ENCODE measurements around the gene NDUFS2.

Gene NDUFS2

GRCh38 chr1:161172349-161172748 lies 29.8 kb upstream of the NDUFS2 start:
- no peak for DNase-seq (ENCODE audit: low read depth in 2 of 2)

DNA sequence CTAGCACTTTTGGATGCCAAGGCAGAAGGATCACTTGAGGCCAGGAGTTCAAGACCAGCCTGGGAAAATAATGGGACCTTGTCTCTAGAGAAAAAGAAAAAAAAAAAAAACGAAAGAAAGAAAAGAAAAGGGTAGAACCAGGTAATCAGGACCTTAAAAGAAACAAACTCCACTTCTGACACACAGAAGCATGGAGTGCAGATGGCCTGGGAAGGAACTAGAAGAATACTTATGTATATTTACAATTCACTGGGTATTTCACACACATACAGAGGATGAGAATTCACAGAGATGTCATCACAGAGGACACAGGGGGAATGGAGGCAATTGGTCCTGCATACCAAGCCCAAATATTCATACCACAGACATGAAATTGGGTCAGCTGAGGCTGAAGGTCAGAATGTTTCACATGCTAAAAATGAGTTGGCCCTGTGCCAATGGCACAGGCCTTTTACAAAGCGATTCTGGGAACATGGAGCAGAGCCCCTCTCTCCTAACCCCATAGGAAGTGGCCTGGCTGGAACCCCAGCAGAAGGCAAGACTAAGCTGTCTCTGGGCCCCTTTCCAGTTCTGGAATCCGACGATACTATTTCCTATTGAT lies 29.3 kb upstream of the NDUFS2 start:
- DNase-seq (ENCODE audit: low read depth in 2 of 2): no peak

GRCh38 chr1:161173711-161174110 lies 28.5 kb upstream of the NDUFS2 start:
- DNase-seq (ENCODE audit: low read depth in 2 of 2): no peak

- no peak for DNase-seq (ENCODE audit: low read depth in 2 of 2)
These were observed 27.3 kb upstream of the NDUFS2 start for GRCh38 chr1:161174911-161175310.

- no peak for DNase-seq (ENCODE audit: low read depth in 2 of 2)
These were observed 26.3 kb upstream of the NDUFS2 start for GRCh38 chr1:161175771-161176453.

DNA sequence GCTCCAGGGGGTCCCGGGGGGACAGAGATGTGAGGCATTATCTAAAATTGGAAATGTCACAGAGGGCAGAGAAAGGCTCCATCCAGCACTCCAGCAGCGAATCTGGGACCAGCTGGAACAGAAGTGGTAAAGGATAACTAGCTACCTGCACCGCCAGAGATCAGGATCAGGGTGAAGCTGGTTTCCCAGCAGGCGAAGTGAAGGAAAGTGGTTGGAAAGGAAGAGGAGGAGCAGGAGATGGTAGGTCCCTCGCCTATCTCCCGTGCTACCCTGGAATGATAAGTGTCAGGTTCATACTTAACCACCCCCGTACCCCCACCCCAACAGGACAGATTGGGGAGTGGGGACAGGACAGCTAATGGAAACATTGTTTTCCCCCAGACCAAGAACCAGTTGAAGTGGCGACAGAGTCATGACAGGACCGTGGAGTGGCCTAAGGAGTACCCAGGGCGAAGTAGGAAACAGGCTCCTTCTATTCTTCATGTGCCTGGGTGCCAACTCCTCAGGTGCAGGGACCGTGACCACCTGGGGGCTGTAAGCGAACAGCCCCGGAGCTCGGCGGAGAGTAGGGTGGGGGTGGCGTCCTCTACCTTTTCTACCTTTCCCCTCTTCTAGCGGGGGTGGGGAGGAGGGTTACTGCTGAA lies 25.6 kb upstream of the NDUFS2 start:
- no peak for DNase-seq (ENCODE audit: low read depth in 2 of 2)

DNA sequence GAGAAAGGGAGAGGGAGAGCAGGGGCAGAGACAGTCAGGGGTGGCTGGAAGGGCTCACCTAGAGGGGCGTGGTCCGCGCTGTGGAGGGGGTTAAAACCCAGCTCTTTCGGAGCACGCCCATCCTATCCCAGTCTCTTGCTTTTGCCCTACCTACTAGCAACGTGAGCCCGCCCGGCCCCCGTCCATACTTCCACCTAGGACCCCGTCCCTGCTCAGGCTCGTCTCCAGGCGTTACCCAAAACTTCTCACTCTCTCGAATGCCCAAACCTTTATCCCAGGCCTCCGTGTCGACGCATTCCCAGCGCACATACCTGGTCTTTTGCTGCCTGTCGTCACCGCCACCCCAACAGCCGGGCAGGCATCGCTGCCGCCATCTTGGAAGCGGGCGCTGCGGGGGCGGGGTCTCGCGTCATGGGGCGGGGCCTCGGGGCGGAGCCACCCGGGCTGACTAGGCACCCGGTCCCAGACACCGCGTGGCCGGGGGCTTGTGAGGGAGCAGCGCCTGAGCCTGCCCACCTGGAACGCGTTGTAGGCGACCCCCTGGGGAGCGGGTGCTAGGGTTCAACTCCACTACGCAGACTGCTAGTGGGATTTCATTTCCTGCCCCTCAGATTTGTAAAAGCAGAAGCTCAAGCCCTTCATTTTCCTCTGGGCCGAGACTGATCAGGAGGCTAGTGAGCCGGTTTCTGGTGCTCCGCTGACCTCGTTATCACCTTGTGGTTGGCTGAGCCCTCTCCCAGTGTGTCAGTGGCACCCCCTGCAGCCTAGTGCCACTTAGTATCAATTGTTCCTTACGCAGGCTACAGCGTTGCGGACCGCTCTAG lies 24.8 kb upstream of the NDUFS2 start, which contains the start of gene B4GALT3:
Gene B4GALT3 (minus strand): TSS at position 396 of the 824 bp plus-strand sequence. CDS start 1,447 bp downstream, outside the sequence.
- DNase-seq (ENCODE audit: low read depth in 2 of 2): peak; percentile 92 to 96

DNA sequence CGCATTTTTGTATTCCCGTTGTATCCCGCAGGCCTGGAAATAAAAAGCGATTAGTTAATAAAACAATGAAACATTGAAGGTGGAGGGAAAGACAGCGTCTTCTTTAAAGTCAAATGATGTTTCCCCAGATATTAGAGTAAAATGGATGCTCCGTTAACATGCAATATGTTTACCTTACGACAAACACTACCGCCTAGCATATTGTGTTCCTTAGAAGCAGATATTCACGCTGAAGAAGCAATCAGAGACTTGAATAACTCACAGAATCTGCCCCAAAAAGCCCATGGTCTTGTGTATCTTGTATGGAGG lies 24.3 kb upstream of the NDUFS2 start:
- DNase-seq (ENCODE audit: low read depth in 2 of 2): no peak

DNA sequence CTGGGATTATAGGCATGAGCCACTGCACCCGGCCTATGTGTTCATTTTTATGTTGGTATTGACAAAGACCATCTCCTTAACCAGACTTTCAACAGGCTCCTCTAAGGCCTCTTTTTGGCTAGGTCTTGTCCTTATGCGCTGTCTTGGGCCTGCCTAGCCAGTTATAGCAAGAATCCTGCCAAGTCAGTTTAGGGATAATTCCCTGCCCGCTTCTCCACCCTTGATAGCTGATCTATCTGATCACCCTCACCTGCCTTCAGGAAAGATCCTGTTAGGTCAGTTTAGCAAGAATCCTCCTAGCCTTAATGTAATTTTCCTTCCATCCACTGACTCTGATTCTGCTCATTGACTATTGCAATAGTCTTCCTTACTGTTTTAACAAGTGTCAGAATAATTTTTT lies 22.5 kb upstream of the NDUFS2 start:
- no peak for DNase-seq (ENCODE audit: low read depth in 2 of 2)

DNA sequence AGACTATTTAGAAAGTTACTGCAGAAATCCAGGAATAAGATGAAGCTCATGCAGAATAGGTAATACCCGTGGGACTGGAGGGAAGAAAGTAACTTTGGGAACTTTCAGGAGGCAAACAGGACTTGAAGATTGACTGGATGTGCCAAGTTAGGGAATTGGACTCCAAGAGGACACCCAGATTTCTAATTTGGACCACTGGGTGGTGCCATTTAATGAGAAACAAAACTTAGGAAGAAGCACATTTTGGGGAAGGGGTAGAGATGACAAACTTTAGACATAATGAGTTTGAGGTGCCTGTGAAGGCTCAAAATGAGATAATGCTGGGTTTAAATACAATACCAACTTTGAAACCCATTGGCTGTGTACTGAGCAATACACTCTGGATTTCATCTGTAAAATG lies 21.5 kb upstream of the NDUFS2 start:
- DNase-seq (ENCODE audit: low read depth in 2 of 2): no peak

DNA sequence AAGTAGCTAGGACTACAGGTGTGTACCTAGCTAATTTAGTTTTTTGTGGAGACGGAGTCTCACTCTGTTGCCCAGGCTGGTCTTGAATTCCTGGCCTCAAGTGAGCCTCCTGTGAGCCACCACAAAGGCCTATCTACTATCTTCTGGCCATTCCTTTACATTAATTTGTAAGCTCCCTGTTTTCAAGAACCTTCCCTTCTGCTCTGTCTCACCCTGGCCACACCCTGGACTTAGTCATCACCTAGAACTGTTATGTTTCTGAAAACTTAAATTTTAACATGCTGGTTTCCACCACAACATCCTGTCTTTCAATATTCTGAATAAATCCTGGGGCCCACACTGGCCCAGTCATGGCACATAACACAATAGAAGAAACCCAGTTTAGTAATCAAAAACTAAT lies 20.0 kb upstream of the NDUFS2 start:
- DNase-seq (ENCODE audit: low read depth in 2 of 2): no peak

DNA sequence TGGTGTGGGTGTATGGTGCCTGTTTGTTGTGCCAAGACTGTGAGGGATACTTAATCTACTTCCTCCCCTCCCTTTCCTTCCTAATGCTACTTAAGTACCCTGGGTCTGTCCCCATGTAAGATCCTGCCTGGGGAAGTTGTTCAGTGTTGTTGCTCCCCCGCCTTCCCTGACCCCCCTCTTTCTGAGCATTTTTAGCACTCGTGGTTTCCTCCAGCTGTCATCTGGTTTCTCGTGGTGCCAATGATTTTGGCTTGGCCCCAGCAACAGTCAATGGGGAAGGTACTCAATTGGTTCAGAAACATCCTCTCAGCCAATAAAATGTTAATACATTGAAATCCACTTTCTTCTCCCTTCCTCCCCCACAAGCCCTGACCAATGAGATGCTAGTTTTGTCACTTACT lies 16.9 kb upstream of the NDUFS2 start:
- DNase-seq (ENCODE audit: low read depth in 2 of 2): peak in 1 of 2 donors; percentile 44

- DNase-seq (ENCODE audit: low read depth in 2 of 2): no peak
These were observed 16.3 kb upstream of the NDUFS2 start for GRCh38 chr1:161185732-161186311.

GRCh38 chr1:161187311-161187710 lies 14.9 kb upstream of the NDUFS2 start:
- DNase-seq (ENCODE audit: low read depth in 2 of 2): no peak

DNA sequence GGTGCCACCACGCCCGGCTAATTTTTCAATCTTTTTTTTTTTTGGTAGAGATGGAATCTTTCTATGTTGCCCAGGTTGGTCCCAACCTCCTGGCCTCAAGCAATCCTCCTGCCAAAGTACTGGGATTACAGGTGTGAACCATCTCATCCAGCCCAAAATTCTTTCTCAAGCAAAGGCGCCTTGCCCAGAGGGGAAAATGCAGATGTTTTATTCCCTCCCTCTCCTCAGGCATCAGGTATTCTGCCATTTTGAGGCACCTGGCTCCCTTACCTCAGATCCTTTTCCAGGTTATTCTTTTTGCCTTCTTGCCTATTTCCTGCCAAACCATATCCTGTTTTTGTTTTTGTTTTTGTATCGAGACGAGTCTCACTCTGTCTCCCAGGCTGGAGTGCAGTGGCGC lies 13.8 kb upstream of the NDUFS2 start:
- no peak for DNase-seq (ENCODE audit: low read depth in 2 of 2)

GRCh38 chr1:161189036-161189435 lies 13.1 kb upstream of the NDUFS2 start:
- DNase-seq (ENCODE audit: low read depth in 2 of 2): no peak

DNA sequence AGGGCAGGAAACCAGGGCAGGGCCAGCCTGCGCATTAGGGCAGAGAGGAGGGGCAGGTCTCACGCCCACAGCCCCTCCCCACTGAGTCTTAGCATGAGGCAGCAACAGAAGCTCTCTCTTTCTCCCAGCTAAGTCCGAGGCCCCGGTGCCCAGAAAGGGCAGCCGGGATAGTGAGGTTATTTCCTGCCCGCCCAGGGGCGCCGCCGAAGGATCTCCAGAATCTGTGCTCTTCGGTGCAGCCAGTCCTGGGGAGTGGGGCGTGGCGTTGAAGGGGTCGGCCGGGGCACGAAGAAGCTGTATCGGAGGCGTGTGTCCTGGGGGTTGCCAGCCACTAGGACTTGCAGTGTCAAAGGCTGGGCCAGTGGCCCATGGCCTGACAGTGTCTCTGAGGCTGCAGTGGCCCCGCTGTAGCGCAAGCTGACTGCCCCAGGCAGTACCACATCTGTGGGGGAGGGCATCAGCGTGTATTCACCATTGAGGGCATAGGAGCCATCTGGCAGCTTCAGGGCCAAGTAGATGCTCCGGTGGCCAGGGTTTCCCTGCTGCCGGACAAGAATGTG lies 11.1 kb upstream of the NDUFS2 start:
- no peak for DNase-seq (ENCODE audit: low read depth in 2 of 2)

GRCh38 chr1:161191971-161192370 lies 10.2 kb upstream of the NDUFS2 start:
- DNase-seq (ENCODE audit: low read depth in 2 of 2): no peak

- peak in 1 of 2 donors; percentile 41 for DNase-seq (ENCODE audit: low read depth in 2 of 2)
These were observed 9.4 kb upstream of the NDUFS2 start for GRCh38 chr1:161192476-161193465.

DNA sequence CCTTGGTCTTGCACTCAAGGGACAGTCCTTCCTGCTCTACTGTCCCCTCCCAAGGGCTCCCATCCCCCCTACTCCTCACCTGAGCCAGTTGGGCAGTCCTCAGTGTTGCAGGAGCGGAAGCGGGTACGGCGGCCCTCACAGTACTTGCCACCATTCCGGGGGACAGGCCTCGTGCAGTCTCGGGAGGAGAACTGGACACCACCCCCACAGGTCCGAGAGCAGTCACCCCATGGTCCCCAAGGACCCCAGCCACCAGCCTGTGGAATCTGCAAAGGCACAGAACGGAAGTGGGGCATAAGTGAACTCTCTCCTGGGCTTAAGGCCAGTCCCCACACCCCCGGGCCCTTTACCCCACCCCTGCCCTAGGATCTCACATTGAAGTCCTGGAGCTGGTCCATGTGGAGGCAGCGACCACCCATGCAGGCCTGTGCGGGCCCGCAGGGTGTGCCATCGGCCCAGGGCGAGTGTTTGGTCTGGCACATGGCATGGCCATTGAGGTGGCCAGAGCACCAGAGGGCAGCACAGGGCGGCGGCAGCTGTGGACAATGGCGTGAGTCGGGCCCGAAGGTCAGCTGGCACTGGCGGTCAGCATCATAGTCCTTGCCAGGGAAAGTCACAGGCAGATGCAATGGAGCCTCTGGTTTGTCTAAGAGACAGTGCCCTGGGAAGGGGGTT lies 8.5 kb upstream of the NDUFS2 start:
- DNase-seq (ENCODE audit: low read depth in 2 of 2): no peak

All from stimulated activated CD8-positive, alpha-beta memory T cell treated with anti-CD3 and anti-CD28 coated beads, Interleukin-7, amount 100 ng/mL, for 1 hour (primary cell).